ENCODE measurements around the gene ODAD3.
"Not testable (repeated sequence)": the region's sequence is repeated elsewhere in the genome, so short reads cannot be mapped to it uniquely, and the experiment has no call there.

The ODAD3 gene

GRCh38 chr19:11460207-11460606, 25.3 kb upstream of the ODAD3 start:
- no peak for DNase-seq (ENCODE audit: low read depth in 2 of 2, low spot score in 1 of 2)

GRCh38 chr19:11458912-11459311, 24.0 kb upstream of the ODAD3 start:
- DNase-seq (ENCODE audit: low read depth in 2 of 2, low spot score in 1 of 2) = not testable (repeated sequence)

- DNase-seq (ENCODE audit: low read depth in 2 of 2, low spot score in 1 of 2) = no peak
These were observed 23.4 kb upstream of the ODAD3 start for GRCh38 chr19:11458236-11458900.

GRCh38 chr19:11457831-11458230, 22.9 kb upstream of the ODAD3 start:
- no peak for DNase-seq (ENCODE audit: low read depth in 2 of 2, low spot score in 1 of 2)

- DNase-seq (ENCODE audit: low read depth in 2 of 2, low spot score in 1 of 2) = no peak
These were observed 22.2 kb upstream of the ODAD3 start for GRCh38 chr19:11457115-11457514.

- no peak for DNase-seq (ENCODE audit: low read depth in 2 of 2, low spot score in 1 of 2)
These were observed 21.7 kb upstream of the ODAD3 start for GRCh38 chr19:11456659-11457058.

GRCh38 chr19:11455233-11455554, 20.3 kb upstream of the ODAD3 start:
- DNase-seq (ENCODE audit: low read depth in 2 of 2, low spot score in 1 of 2) = not testable (repeated sequence)

GRCh38 chr19:11453468-11454341, 18.8 kb upstream of the ODAD3 start:
- DNase-seq (ENCODE audit: low read depth in 2 of 2, low spot score in 1 of 2) = no peak

- no peak for DNase-seq (ENCODE audit: low read depth in 2 of 2, low spot score in 1 of 2)
These were observed 17.8 kb upstream of the ODAD3 start for GRCh38 chr19:11452620-11453310.

GRCh38 chr19:11451871-11452619, 17.1 kb upstream of the ODAD3 start:
- no peak for DNase-seq (ENCODE audit: low read depth in 2 of 2, low spot score in 1 of 2)

GRCh38 chr19:11451327-11451870, 16.5 kb upstream of the ODAD3 start:
- no peak for DNase-seq (ENCODE audit: low read depth in 2 of 2, low spot score in 1 of 2)

- DNase-seq (ENCODE audit: low read depth in 2 of 2, low spot score in 1 of 2) = no peak
These were observed 15.8 kb upstream of the ODAD3 start for GRCh38 chr19:11450570-11451326.

GRCh38 chr19:11448923-11449554, 14.1 kb upstream of the ODAD3 start:
- DNase-seq (ENCODE audit: low read depth in 2 of 2, low spot score in 1 of 2) = no peak

GRCh38 chr19:11448410-11448809, 13.5 kb upstream of the ODAD3 start:
- DNase-seq (ENCODE audit: low read depth in 2 of 2, low spot score in 1 of 2) = no peak

GRCh38 chr19:11447347-11448262, 12.7 kb upstream of the ODAD3 start:
- DNase-seq (ENCODE audit: low read depth in 2 of 2, low spot score in 1 of 2) = no peak

- no peak for DNase-seq (ENCODE audit: low read depth in 2 of 2, low spot score in 1 of 2)
These were observed 11.9 kb upstream of the ODAD3 start for GRCh38 chr19:11446652-11447301.

- no peak for DNase-seq (ENCODE audit: low read depth in 2 of 2, low spot score in 1 of 2)
These were observed 11.3 kb upstream of the ODAD3 start for GRCh38 chr19:11446271-11446651.

- DNase-seq (ENCODE audit: low read depth in 2 of 2, low spot score in 1 of 2) = no peak
These were observed 10.2 kb upstream of the ODAD3 start for GRCh38 chr19:11445141-11445540.

Measured in stimulated activated CD8-positive, alpha-beta memory T cell treated with anti-CD3 and anti-CD28 coated beads, Interleukin-4, amount 100 ng/mL, for 1 hour (primary cell).